PC-9 (cell line): ENCODE results near the gene GFPT1. TPM values are rescaled to one million over a fixed set of nuclear protein-coding genes. Genes with fewer than 3 reads are reported as not detected.

ENCODE experiments used
- BruUV-seq: library from RNA; stranded (reverse); fragments of 400-500 nt; replicated peaks from 2 replicates; lab custom pipeline; 2021; lab: Mats Ljungman, UMichigan
- CTCF ChIA-PET: fragments of 300-600 bp; sonication (Branson Sonifier 250); formaldehyde crosslinking; loops from one replicate; lab custom pipeline; 2022; ENCODE audit warnings: antibody characterized with exemption; lab: Charles Lee
- POLR2A ChIA-PET: fragments of 300-600 bp; sonication (Branson Sonifier 250); formaldehyde crosslinking; loops from one replicate; lab custom pipeline; 2022; ENCODE audit warnings: antibody characterized with exemption; ENCODE audit not compliant: unreplicated experiment; lab: Charles Lee
- DNase-seq, 2 experiments: peaks; one replicate each; pipeline versions ENCODE4 v3.0.0 to v3.0.0-alpha.2; 2015 to 2022; ENCODE audit warnings: mixed read lengths in 1 of 2
- H2AFZ ChIP-seq: fragments of 200-600 bp; sonication (generic); 2 replicates; pipeline ENCODE4 v1.8.1; 2017; ENCODE audit warnings: antibody characterized with exemption
- H3F3A ChIP-seq: fragments of 200-600 bp; sonication (generic); 2 replicates; pipeline ENCODE4 v1.8.1; 2017; ENCODE audit warnings: antibody characterized with exemption, mild to moderate bottlenecking, low read depth; ENCODE audit not compliant: insufficient read depth
- H3K27ac ChIP-seq: fragments of 200-600 bp; sonication (generic); 2 replicates; pipeline ENCODE4 v1.6.1; 2016; ENCODE audit warnings: mixed run types
- H3K27me3 ChIP-seq: fragments of 200-600 bp; sonication (generic); 2 replicates; pipeline ENCODE4 v1.6.1; 2016; ENCODE audit warnings: low read depth, mixed run types; ENCODE audit not compliant: insufficient read depth
- H3K36me3 ChIP-seq: fragments of 200-600 bp; sonication (generic); 2 replicates; pipeline ENCODE4 v1.6.1; 2016; ENCODE audit warnings: low read depth, mixed run types
- H3K4me1 ChIP-seq: fragments of 200-600 bp; sonication (generic); replicated peaks from 2 replicates; pipeline ENCODE4 v1.6.1; 2016; ENCODE audit warnings: mixed run types; ENCODE audit not compliant: insufficient read depth
- H3K4me2 ChIP-seq: fragments of 200-600 bp; sonication (generic); 2 replicates; pipeline ENCODE4 v1.6.1; 2017; ENCODE audit warnings: mixed run types
- H3K4me3 ChIP-seq: fragments of 200-600 bp; sonication (generic); 2 replicates; pipeline ENCODE4 v1.6.1; 2016; ENCODE audit warnings: mixed run types
- H3K79me2 ChIP-seq: fragments of 200-600 bp; sonication (generic); 2 replicates; pipeline ENCODE4 v1.6.1; 2017; ENCODE audit warnings: low read depth, mixed run types
- H3K9me2 ChIP-seq: fragments of 200-600 bp; sonication (generic); 2 replicates; pipeline ENCODE4 v1.8.1; 2017; ENCODE audit warnings: mild to moderate bottlenecking; ENCODE audit not compliant: insufficient read depth
- H3K9me3 ChIP-seq: fragments of 200-600 bp; sonication (generic); 2 replicates; pipeline ENCODE4 v1.8.1; 2016; ENCODE audit warnings: low read depth; ENCODE audit not compliant: insufficient read depth
- H4K20me1 ChIP-seq: fragments of 200-600 bp; sonication (generic); 2 replicates; pipeline ENCODE4 v1.8.1; 2017; ENCODE audit not compliant: insufficient read depth
- CTCF ChIP-seq: fragments of 200-600 bp; sonication (generic); conservative IDR thresholded peaks from 2 replicates; pipeline ENCODE4 v1.6.1; 2017; ENCODE audit warnings: mixed run types, antibody characterized with exemption, mild to moderate bottlenecking, moderate library complexity
- EZH2 ChIP-seq: fragments of 200-600 bp; sonication (generic); IDR thresholded peaks from 2 replicates; pipeline ENCODE4 v1.8.0; 2017; ENCODE audit warnings: antibody characterized with exemption, low read depth
- intact Hi-C: fragments of 100-400 bp; cut with micrococcal nuclease; formaldehyde crosslinking; loops from one replicate; pipeline ENCODE4 v1.10.0; 2022; ENCODE audit not compliant: unreplicated experiment
- total RNA-seq: library from RNA; stranded (reverse); gene quantifications from 2 replicates; pipeline ENCODE4 v1.2.3, GENCODE V29; 2021

GFPT1 gene
- total RNA-seq, 1 experiment from 2014 or later: 58.3 TPM

DNA sequence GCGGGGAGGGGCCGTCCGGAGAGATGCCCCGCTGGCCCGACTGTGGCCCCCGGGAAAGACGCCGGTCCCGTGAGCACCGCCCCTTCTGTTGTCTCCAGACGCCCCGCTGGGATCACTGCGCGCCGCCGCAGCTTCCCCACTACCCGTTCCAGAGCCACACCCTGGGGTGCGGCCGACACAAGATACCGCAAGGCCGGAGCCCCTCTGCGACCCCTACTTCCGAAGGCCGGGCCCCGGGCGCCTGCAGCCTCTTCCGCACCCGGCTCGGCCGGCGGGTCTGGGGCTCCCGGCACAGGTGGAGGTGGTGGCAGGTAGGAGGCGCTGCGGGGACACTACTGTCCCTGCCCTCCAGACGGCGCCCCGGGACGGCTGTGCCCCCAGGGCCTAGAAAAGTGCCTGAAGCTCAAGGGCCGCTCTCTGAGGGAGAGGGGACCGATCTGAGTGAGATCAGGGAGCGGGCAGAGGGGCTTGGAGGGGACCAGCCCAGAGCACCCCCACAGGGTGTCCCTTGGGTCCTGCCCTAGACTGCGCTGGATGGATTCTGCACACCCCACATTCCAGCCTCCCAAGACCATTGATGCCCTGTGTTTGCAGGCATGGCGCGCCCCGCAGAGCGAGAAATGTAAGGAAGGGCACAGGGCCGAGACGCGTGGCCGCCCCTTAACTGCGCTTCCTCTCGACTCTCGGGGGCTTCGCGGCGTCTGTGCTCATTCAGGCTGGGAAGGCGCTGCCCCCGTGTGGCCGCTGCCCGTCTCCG is 80.0 kb downstream of the GFPT1 start:
- no peaks in the 10 kb centered on the region for H3K9me3 ChIP-seq
- H3K4me3 ChIP-seq: peak overlapping the region; percentile 73
- no peaks in the 10 kb centered on the region for H3K9me2 ChIP-seq
- H3F3A ChIP-seq: peaks cover 9% of the 10 kb centered on the region; the same call in 1 of the 2 replicates
- H2AFZ ChIP-seq: peak overlapping the region; percentile 87
- peak; percentile 58 to 72 for DNase-seq
- intact Hi-C loops: loop anchor here (1.0 to 10.0 kb wide), 8 partner anchors 146 to 842 kb away; partner anchors contain the start of genes ANTXR1, APLF and FBXO48
- no peaks in the 10 kb centered on the region for H3K36me3 ChIP-seq
- no TSS peak for BruUV-seq
- no peaks in the 10 kb centered on the region for H4K20me1 ChIP-seq
- peaks cover 9% of the 10 kb centered on the region; the same call in 1 of the 2 replicates for H3K4me1 ChIP-seq
- H3K79me2 ChIP-seq: no peaks in the 10 kb centered on the region
- TF ChIP-seq CTCF (peak; percentile 83), EZH2 (no peak)
- peaks cover 17% of the 10 kb centered on the region for H3K27me3 ChIP-seq
- peak overlapping the region; percentile 95 for H3K4me2 ChIP-seq
- POLR2A ChIA-PET: no interaction called here
- CTCF ChIA-PET: interaction anchor here (0.6 to 1.3 kb wide), 4 partner anchors 113 to 364 kb away, joined by 3 to 4 read pairs (median 4); no protein-coding TSS in a partner anchor
- no peak overlapping the region for H3K27ac ChIP-seq

GRCh38 chr2:69306393-69306821 is 80.6 kb downstream of the GFPT1 start:
- POLR2A ChIA-PET: no interaction called here
- no peak overlapping the region for H3K27ac ChIP-seq
- H3F3A ChIP-seq: peaks cover 9% of the 10 kb centered on the region; the same call in 1 of the 2 replicates
- H3K4me1 ChIP-seq: peaks cover 9% of the 10 kb centered on the region; the same call in 1 of the 2 replicates
- peak overlapping the region; percentile 87 for H2AFZ ChIP-seq
- peak overlapping the region; percentile 73 for H3K4me3 ChIP-seq
- intact Hi-C loops: loop anchor here (2.0 to 10.0 kb wide), 4 partner anchors 146 to 842 kb away; partner anchors contain the start of genes APLF and FBXO48
- no peak for DNase-seq
- no peaks in the 10 kb centered on the region for H3K79me2 ChIP-seq
- no peaks in the 10 kb centered on the region for H3K9me3 ChIP-seq
- TF ChIP-seq CTCF (no peak), EZH2 (no peak; the same call in 1 of the 2 replicates)
- peak overlapping the region; percentile 95 for H3K4me2 ChIP-seq
- BruUV-seq: no TSS peak
- no peaks in the 10 kb centered on the region for H3K9me2 ChIP-seq
- CTCF ChIA-PET: interaction anchor here (0.7 to 1.3 kb wide), 2 partner anchors 113 to 144 kb away, joined by 4 read pairs; no protein-coding TSS in a partner anchor
- peaks cover 17% of the 10 kb centered on the region for H3K27me3 ChIP-seq
- H3K36me3 ChIP-seq: no peaks in the 10 kb centered on the region
- no peaks in the 10 kb centered on the region for H4K20me1 ChIP-seq

- Histone ChIP-seq H3K79me2 (no peaks in the 10 kb centered on the region), H3K4me3 (peak overlapping the region; percentile 73; the same call in 1 of the 2 replicates), H3K36me3 (no peaks in the 10 kb centered on the region), H3K4me1 (peaks cover 9% of the 10 kb centered on the region; the same call in 1 of the 2 replicates), H3K27me3 (peaks cover 17% of the 10 kb centered on the region), H2AFZ (peak overlapping the region; percentile 87), H3F3A (peaks cover 9% of the 10 kb centered on the region; the same call in 1 of the 2 replicates), H3K9me3 (no peaks in the 10 kb centered on the region), H3K27ac (no peak overlapping the region), H4K20me1 (no peaks in the 10 kb centered on the region), H3K9me2 (no peaks in the 10 kb centered on the region), H3K4me2 (peak overlapping the region; percentile 95)
- ChIA-PET CTCF (interaction anchor here (0.5 to 1.3 kb wide), 5 partner anchors 86 to 357 kb away, joined by 3 to 19 read pairs (median 4); no protein-coding TSS in a partner anchor), POLR2A (interaction anchor here (0.6 kb wide), 1 partner anchor 609 kb away, joined by 5 read pairs; the partner anchor contains the start of gene MXD1)
- TF ChIP-seq EZH2 (no peak), CTCF (no peak)
- DNase-seq: no peak
- intact Hi-C loops: loop anchor here (2.0 to 10.0 kb wide), 4 partner anchors 145 to 841 kb away; partner anchors contain the start of genes APLF and FBXO48
- BruUV-seq: no TSS peak
Measured at GRCh38 chr2:69305712-69306392, 81.2 kb downstream of the GFPT1 start.
